Vagina (tissue), 2 donors: ENCODE results near the gene COX15.

Experiments
- POLR2AphosphoS5 ChIP-seq, 2 donors: sonication (generic); formaldehyde crosslinking; IDR thresholded peaks; one replicate each; pipeline ENCODE4 v1.9.0; 2017; ENCODE audit warnings: antibody characterized with exemption in 2 of 2, mild to moderate bottlenecking in 2 of 2, low read depth in 1 of 2; ENCODE audit not compliant: insufficient read depth in 1 of 2
- TF ChIP-seq, protein P1 (sequence below), 3 experiments: fragments of 450-650 bp in 2 of 3; fragments of 200-600 bp in 1 of 3; sonication (generic) in 1 of 3; IDR thresholded peaks; one replicate each; pipeline ENCODE4 v1.5.1; 2017 to 2019; ENCODE audit warnings: antibody characterized with exemption in 3 of 3, mild to moderate bottlenecking in 2 of 3, moderate library complexity in 2 of 3

DNA sequence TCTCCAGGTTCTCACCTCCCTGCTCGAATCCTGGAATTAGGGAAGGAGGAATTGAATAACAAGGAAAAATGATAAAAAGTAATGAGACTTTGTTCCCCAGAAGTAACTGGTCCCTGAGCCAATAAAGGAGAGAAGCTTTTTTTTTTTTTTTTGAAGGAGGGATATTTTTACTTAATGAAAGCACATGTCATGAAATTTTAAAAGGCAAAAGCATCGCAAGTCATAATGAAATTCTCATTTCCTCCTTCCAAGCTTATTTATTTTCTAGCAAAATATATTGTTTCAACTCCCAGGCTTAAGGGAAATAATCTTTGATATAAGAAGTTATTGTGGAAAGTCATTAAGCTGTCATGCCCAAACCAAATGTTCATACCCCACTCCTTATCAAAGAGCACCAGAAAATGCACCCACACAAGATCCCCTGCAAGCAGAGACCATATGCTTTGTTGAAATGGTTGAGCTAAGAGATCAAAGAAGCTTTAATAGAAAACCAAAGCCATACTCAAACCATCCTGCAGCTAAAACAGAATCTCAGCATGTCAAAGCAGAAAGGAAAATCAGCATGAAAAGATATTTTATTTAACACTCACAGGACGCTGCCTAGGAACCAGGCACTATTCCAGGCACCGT, 33.9 kb upstream of the COX15 start:
- TF ChIP-seq, protein P1, sequence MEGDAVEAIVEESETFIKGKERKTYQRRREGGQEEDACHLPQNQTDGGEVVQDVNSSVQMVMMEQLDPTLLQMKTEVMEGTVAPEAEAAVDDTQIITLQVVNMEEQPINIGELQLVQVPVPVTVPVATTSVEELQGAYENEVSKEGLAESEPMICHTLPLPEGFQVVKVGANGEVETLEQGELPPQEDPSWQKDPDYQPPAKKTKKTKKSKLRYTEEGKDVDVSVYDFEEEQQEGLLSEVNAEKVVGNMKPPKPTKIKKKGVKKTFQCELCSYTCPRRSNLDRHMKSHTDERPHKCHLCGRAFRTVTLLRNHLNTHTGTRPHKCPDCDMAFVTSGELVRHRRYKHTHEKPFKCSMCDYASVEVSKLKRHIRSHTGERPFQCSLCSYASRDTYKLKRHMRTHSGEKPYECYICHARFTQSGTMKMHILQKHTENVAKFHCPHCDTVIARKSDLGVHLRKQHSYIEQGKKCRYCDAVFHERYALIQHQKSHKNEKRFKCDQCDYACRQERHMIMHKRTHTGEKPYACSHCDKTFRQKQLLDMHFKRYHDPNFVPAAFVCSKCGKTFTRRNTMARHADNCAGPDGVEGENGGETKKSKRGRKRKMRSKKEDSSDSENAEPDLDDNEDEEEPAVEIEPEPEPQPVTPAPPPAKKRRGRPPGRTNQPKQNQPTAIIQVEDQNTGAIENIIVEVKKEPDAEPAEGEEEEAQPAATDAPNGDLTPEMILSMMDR (IDR thresholded peaks at IDR 0.05): no peak
- TF ChIP-seq POLR2AphosphoS5 (IDR thresholded peaks at IDR 0.05; ENCODE audit: insufficient read depth in 1 of 2, low read depth in 1 of 2): no peak
